Endothelial cell of umbilical vein (primary cell): ENCODE data around the gene PSMA1. TPM values are rescaled to one million over a fixed set of nuclear protein-coding genes. Genes with fewer than 3 reads are reported as not detected.

Experiments used
- BruUV-seq: library from RNA; stranded (reverse); fragments of 400-500 nt; replicated peaks from 2 replicates; lab custom pipeline; 2021; lab: Mats Ljungman, UMichigan
- CTCF ChIA-PET: fragments of 300-600, 350-600 bp; sonication (Branson Sonifier 250); formaldehyde crosslinking; loops from one replicate; lab custom pipeline; 2021; ENCODE audit warnings: antibody characterized with exemption, inconsistent platforms; lab: Charles Lee
- POLR2A ChIA-PET: fragments of 300-600, 350-600 bp; sonication (Branson Sonifier 250); formaldehyde crosslinking; loops from one replicate; lab custom pipeline; 2021; ENCODE audit warnings: antibody characterized with exemption, inconsistent platforms; lab: Charles Lee
- DNase-seq: peaks from one replicate; pipeline ENCODE4 v3.0.0-alpha.2; 2011; ENCODE audit warnings: low read depth, low spot score
- FAIRE-seq: peaks from 2 replicates; lab custom pipeline; 2011; peaks lifted over from hg19 to GRCh38; lab: Jason Lieb, UNC
- H2AFZ ChIP-seq: 2 replicates; pipeline ENCODE4 v1.6.0; 2012; ENCODE audit warnings: low read depth, low read length, control low read depth, inconsistent platforms
- H3K27ac ChIP-seq: 2 replicates; pipeline ENCODE4 v1.5.1; 2011; ENCODE audit warnings: low read depth, mild to moderate bottlenecking, control low read depth, low read length, moderate library complexity; ENCODE audit not compliant: insufficient read depth
- H3K27me3 ChIP-seq, 2 experiments: 2 replicates each; pipeline versions ENCODE4 v1.6.0 to v1.6.1; 2011; ENCODE audit warnings: low read length in 2 of 2, mixed read lengths in 1 of 2; ENCODE audit not compliant: control insufficient read depth in 2 of 2, insufficient read depth in 2 of 2
- H3K36me3 ChIP-seq, 2 experiments: 2 replicates in 1 of 2; 3 replicates in 1 of 2; pipeline ENCODE4 v1.5.1; 2011; ENCODE audit warnings: low read length in 2 of 2, mild to moderate bottlenecking in 1 of 2, moderate library complexity in 1 of 2; ENCODE audit not compliant: control insufficient read depth in 2 of 2, insufficient read depth in 2 of 2; ENCODE audit errors: extremely low read depth in 1 of 2
- H3K4me1 ChIP-seq: 3 replicates; pipeline ENCODE4 v1.5.1; 2011; ENCODE audit warnings: mild to moderate bottlenecking, low read length; ENCODE audit not compliant: control insufficient read depth, insufficient read depth; ENCODE audit errors: extremely low read depth
- H3K4me2 ChIP-seq: 2 replicates; pipeline ENCODE4 v1.6.1; 2011; ENCODE audit warnings: low read length, control low read depth, mixed read lengths; ENCODE audit not compliant: insufficient read depth
- H3K4me3 ChIP-seq, 3 experiments: fragments of 200-600 bp in 1 of 3; sonication (generic), shearing (Covaris generic) in 1 of 3; replicated peaks in 1 of 3; 2 replicates each; pipeline ENCODE4 v1.5.1; 2011 to 2016; ENCODE audit warnings: control low read depth in 3 of 3, low read length in 3 of 3, mild to moderate bottlenecking in 2 of 3, inconsistent platforms in 1 of 3, low read depth in 1 of 3, moderate library complexity in 1 of 3; ENCODE audit not compliant: insufficient read depth in 1 of 3
- H3K79me2 ChIP-seq: 2 replicates; pipeline ENCODE4 v1.6.0; 2012; ENCODE audit warnings: low read length, inconsistent platforms; ENCODE audit not compliant: control insufficient read depth, insufficient read depth
- H3K9ac ChIP-seq: replicated peaks from 2 replicates; pipeline ENCODE3; 2011; ENCODE audit warnings: low read length, control low read depth; ENCODE audit not compliant: insufficient read depth; ENCODE audit errors: extremely low read depth
- H3K9me1 ChIP-seq: replicated peaks from 3 replicates; pipeline ENCODE4 v1.6.0; 2011; ENCODE audit warnings: mild to moderate bottlenecking, low read length; ENCODE audit not compliant: control insufficient read depth, insufficient read depth; ENCODE audit errors: extremely low read depth
- H3K9me3 ChIP-seq: replicated peaks from 2 replicates; pipeline ENCODE4 v1.5.1; 2012; ENCODE audit warnings: low read length, inconsistent platforms; ENCODE audit not compliant: control insufficient read depth, insufficient read depth
- H4K20me1 ChIP-seq: replicated peaks from 2 replicates; pipeline ENCODE3; 2011; ENCODE audit warnings: mild to moderate bottlenecking, low read length; ENCODE audit not compliant: control insufficient read depth, insufficient read depth; ENCODE audit errors: extremely low read depth
- FOS ChIP-seq: IDR thresholded peaks from 2 replicates; pipeline ENCODE4 v1.6.1; 2011; ENCODE audit warnings: mild to moderate bottlenecking, low read length, moderate library complexity, borderline replicate concordance; ENCODE audit not compliant: insufficient read depth
- GATA2 ChIP-seq: IDR thresholded peaks from 2 replicates; pipeline ENCODE4 v1.7.0; 2011; ENCODE audit warnings: low read depth, mild to moderate bottlenecking, moderate library complexity, mixed read lengths, low read length; ENCODE audit not compliant: insufficient read length, insufficient read depth
- JUN ChIP-seq: IDR thresholded peaks from 2 replicates; pipeline ENCODE4 v1.6.1; 2011; ENCODE audit warnings: borderline replicate concordance, low read depth; ENCODE audit not compliant: insufficient read length, insufficient read depth
- dilution Hi-C: fragments of 300-500 bp; cut with MboI; formaldehyde crosslinking; loops from one replicate; pipeline ENCODE4 v1.15.0; 2019; ENCODE audit warnings: low sequenced_read_pairs; ENCODE audit not compliant: extremely low pct_ligation_motif_present
- intact Hi-C: fragments of 100-400 bp; cut with micrococcal nuclease; formaldehyde crosslinking; loops from one replicate; pipeline ENCODE4 v1.10.0; 2022
- polyA plus RNA-seq, 4 experiments: library from polyadenylated mRNA; depleted of rRNA in 3 of 4; stranded (reverse) in 3 of 4; unstranded in 1 of 4; fragments of >200 nt; gene quantifications; 2 replicates each; pipeline versions ENCODE4 v1.2.1 to v1.2.3, GENCODE V29; 2011 to 2012; ENCODE audit warnings: missing spikeins in 1 of 4
- total RNA-seq: library from RNA; stranded (reverse); gene quantifications from 2 replicates; pipeline ENCODE4 v1.2.3, GENCODE V29; 2021
- TF ChIP-seq, protein P1 (sequence below): IDR thresholded peaks from 2 replicates; pipeline ENCODE4 v1.6.1; 2011; ENCODE audit not compliant: insufficient read depth, insufficient read length
- TF ChIP-seq, protein P2 (sequence below), 2 donors: IDR thresholded peaks; 1 replicate in 1 of 2; 2 replicates in 1 of 2; pipeline ENCODE4 v1.5.1; 2011; ENCODE audit warnings: low read length in 2 of 2, mild to moderate bottlenecking in 2 of 2, moderate library complexity in 2 of 2, control low read depth in 1 of 2, inconsistent platforms in 1 of 2, low read depth in 1 of 2; ENCODE audit not compliant: insufficient read depth in 1 of 2; ENCODE audit errors: extremely low read depth in 1 of 2

The PSMA1 gene
- total and polyA plus RNA-seq, 2 donors (not counting 3 experiments of a cell fraction or from before 2014, with no cell fraction given): 194 to 220 TPM

GRCh38 chr11:14460147-14460546 lies 60.0 kb downstream of the PSMA1 start:
- POLR2A ChIA-PET: interaction anchor here (0.5 to 0.7 kb wide), 2 partner anchors 94 to 140 kb away, joined by 3 to 5 read pairs; no protein-coding TSS in a partner anchor

More at GRCh38 chr11:14460147-14460546, 60.0 kb downstream of the PSMA1 start:
- dilution Hi-C loops (loop anchor here (25.0 kb wide), 1 partner anchor 173 kb away; no protein-coding TSS in a partner anchor), intact Hi-C loops (no loop called here)
- FAIRE-seq: no peak
- Histone ChIP-seq H3K4me3 (no peak overlapping the region), H3K4me1 (no peaks in the 10 kb centered on the region), H3K27ac (no peak overlapping the region), H3K79me2 (no peaks in the 10 kb centered on the region), H3K36me3 (peaks cover 21 to 51% of the 10 kb centered on the region in 2 experiments), H3K9ac (no peak overlapping the region), H3K9me3 (no peaks in the 10 kb centered on the region), H4K20me1 (peaks cover 2% of the 10 kb centered on the region), H3K4me2 (no peak overlapping the region), H2AFZ (no peak overlapping the region), H3K9me1 (no peaks in the 10 kb centered on the region), H3K27me3 (no peaks in the 10 kb centered on the region)
- TF ChIP-seq, protein P1, sequence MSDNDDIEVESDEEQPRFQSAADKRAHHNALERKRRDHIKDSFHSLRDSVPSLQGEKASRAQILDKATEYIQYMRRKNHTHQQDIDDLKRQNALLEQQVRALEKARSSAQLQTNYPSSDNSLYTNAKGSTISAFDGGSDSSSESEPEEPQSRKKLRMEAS: no peak
- TF ChIP-seq, protein P2, sequence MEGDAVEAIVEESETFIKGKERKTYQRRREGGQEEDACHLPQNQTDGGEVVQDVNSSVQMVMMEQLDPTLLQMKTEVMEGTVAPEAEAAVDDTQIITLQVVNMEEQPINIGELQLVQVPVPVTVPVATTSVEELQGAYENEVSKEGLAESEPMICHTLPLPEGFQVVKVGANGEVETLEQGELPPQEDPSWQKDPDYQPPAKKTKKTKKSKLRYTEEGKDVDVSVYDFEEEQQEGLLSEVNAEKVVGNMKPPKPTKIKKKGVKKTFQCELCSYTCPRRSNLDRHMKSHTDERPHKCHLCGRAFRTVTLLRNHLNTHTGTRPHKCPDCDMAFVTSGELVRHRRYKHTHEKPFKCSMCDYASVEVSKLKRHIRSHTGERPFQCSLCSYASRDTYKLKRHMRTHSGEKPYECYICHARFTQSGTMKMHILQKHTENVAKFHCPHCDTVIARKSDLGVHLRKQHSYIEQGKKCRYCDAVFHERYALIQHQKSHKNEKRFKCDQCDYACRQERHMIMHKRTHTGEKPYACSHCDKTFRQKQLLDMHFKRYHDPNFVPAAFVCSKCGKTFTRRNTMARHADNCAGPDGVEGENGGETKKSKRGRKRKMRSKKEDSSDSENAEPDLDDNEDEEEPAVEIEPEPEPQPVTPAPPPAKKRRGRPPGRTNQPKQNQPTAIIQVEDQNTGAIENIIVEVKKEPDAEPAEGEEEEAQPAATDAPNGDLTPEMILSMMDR (IDR thresholded peaks at IDR 0.05; ENCODE audit: extremely low read depth in 1 of 2, insufficient read depth in 1 of 2, low read depth in 1 of 2, low read length in 2 of 2): no peak
- TF ChIP-seq GATA2: no peak
- no peak for TF ChIP-seq JUN
- TF ChIP-seq FOS: no peak
- DNase-seq: no peak
- CTCF ChIA-PET: interaction anchor here (1.6 to 2.3 kb wide), 3 partner anchors 41 to 159 kb away, joined by 3 to 14 read pairs (median 5); no protein-coding TSS in a partner anchor
- BruUV-seq: no TSS peak
